Measurements from ENCODE around the gene TST. TPM values are rescaled to one million over a fixed set of nuclear protein-coding genes. Genes with fewer than 3 reads are reported as not detected.

Gene TST
- total RNA-seq, 1 experiment from 2014 or later, result 99.4 TPM

- no peak overlapping the region for H3K27ac ChIP-seq
- H3K4me2 ChIP-seq, result no peak overlapping the region
- H3K9me2 ChIP-seq (ENCODE audit: insufficient read depth), result no peaks in the 10 kb centered on the region
- H2AFZ ChIP-seq, result no peak overlapping the region
- ChIA-PET CTCF (interaction anchor here (0.6 kb wide), 1 partner anchor 15 kb away, joined by 7 read pairs; no protein-coding TSS in a partner anchor), POLR2A (ENCODE audit: unreplicated experiment) (interaction anchor here (0.6 kb wide), 1 partner anchor 519 kb away, joined by 9 read pairs; the partner anchor contains the start of gene EIF3D)
- no peaks in the 10 kb centered on the region for H3K79me2 ChIP-seq (ENCODE audit: low read depth)
- H3K36me3 ChIP-seq (ENCODE audit: low read depth), result no peaks in the 10 kb centered on the region
- DNase-seq, result no peak
- no peaks in the 10 kb centered on the region for H3K9me3 ChIP-seq (ENCODE audit: insufficient read depth, low read depth)
- H3K27me3 ChIP-seq (ENCODE audit: insufficient read depth, low read depth), result no peaks in the 10 kb centered on the region
- intact Hi-C loops (cut with micrococcal nuclease; ENCODE audit: unreplicated experiment), result loop anchor here (5.0 to 10.0 kb wide), 2 partner anchors 149 to 207 kb away; no protein-coding TSS in a partner anchor
- H4K20me1 ChIP-seq (ENCODE audit: insufficient read depth), result no peaks in the 10 kb centered on the region
- BruUV-seq (replicated peaks), result no TSS peak
- no peak overlapping the region for H3K4me3 ChIP-seq
- TF ChIP-seq EZH2 (IDR thresholded peaks at IDR 0.05; ENCODE audit: low read depth) (no peak), CTCF (conservative IDR thresholded peaks at IDR 0.05) (no peak)
- peaks cover 25% of the 10 kb centered on the region for H3K4me1 ChIP-seq (replicated peaks; ENCODE audit: insufficient read depth)
- peaks cover 11% of the 10 kb centered on the region; the same call in 1 of the 2 replicates for H3F3A ChIP-seq (ENCODE audit: insufficient read depth, low read depth)
Observed at GRCh38 chr22:37048133-37048532, 28.9 kb upstream of the TST start.

GRCh38 chr22:37047006-37047405, 27.8 kb upstream of the TST start:
- no peaks in the 10 kb centered on the region for H3K36me3 ChIP-seq (ENCODE audit: low read depth)
- no peaks in the 10 kb centered on the region for H3K9me2 ChIP-seq (ENCODE audit: insufficient read depth)
- H2AFZ ChIP-seq, result no peak overlapping the region
- ChIA-PET CTCF (no interaction called here), POLR2A (ENCODE audit: unreplicated experiment) (no interaction called here)
- DNase-seq, result no peak
- peaks cover 18% of the 10 kb centered on the region for H3K4me1 ChIP-seq (replicated peaks; ENCODE audit: insufficient read depth)
- TF ChIP-seq CTCF (conservative IDR thresholded peaks at IDR 0.05) (no peak), EZH2 (IDR thresholded peaks at IDR 0.05; ENCODE audit: low read depth) (no peak)
- no peak overlapping the region for H3K4me3 ChIP-seq
- no peak overlapping the region for H3K27ac ChIP-seq
- H3K9me3 ChIP-seq (ENCODE audit: insufficient read depth, low read depth), result no peaks in the 10 kb centered on the region
- no peaks in the 10 kb centered on the region for H3K27me3 ChIP-seq (ENCODE audit: insufficient read depth, low read depth)
- peaks cover 11% of the 10 kb centered on the region; the same call in 1 of the 2 replicates for H3F3A ChIP-seq (ENCODE audit: insufficient read depth, low read depth)
- H4K20me1 ChIP-seq (ENCODE audit: insufficient read depth), result no peaks in the 10 kb centered on the region
- no peaks in the 10 kb centered on the region for H3K79me2 ChIP-seq (ENCODE audit: low read depth)
- BruUV-seq (replicated peaks), result no TSS peak
- H3K4me2 ChIP-seq, result no peak overlapping the region
- intact Hi-C loops (cut with micrococcal nuclease; ENCODE audit: unreplicated experiment), result loop anchor here (5.0 to 10.0 kb wide), 2 partner anchors 150 to 208 kb away; no protein-coding TSS in a partner anchor

- ChIA-PET POLR2A (ENCODE audit: unreplicated experiment) (no interaction called here), CTCF (no interaction called here)
- no peaks in the 10 kb centered on the region for H4K20me1 ChIP-seq (ENCODE audit: insufficient read depth)
- H3K36me3 ChIP-seq (ENCODE audit: low read depth), result no peaks in the 10 kb centered on the region
- intact Hi-C loops (cut with micrococcal nuclease; ENCODE audit: unreplicated experiment), result loop anchor here (5.0 to 10.0 kb wide), 2 partner anchors 151 to 208 kb away; no protein-coding TSS in a partner anchor
- no TSS peak for BruUV-seq (replicated peaks)
- no peak overlapping the region for H2AFZ ChIP-seq
- H3K4me1 ChIP-seq (replicated peaks; ENCODE audit: insufficient read depth), result peaks cover 19% of the 10 kb centered on the region
- H3K79me2 ChIP-seq (ENCODE audit: low read depth), result no peaks in the 10 kb centered on the region
- H3F3A ChIP-seq (ENCODE audit: insufficient read depth, low read depth), result peaks cover 11% of the 10 kb centered on the region; the same call in 1 of the 2 replicates
- TF ChIP-seq CTCF (conservative IDR thresholded peaks at IDR 0.05) (no peak), EZH2 (IDR thresholded peaks at IDR 0.05; ENCODE audit: low read depth) (no peak)
- no peak overlapping the region for H3K27ac ChIP-seq
- H3K4me3 ChIP-seq, result no peak overlapping the region
- DNase-seq, result no peak
- H3K9me2 ChIP-seq (ENCODE audit: insufficient read depth), result no peaks in the 10 kb centered on the region
- no peaks in the 10 kb centered on the region for H3K27me3 ChIP-seq (ENCODE audit: insufficient read depth, low read depth)
- H3K4me2 ChIP-seq, result no peak overlapping the region
- no peaks in the 10 kb centered on the region for H3K9me3 ChIP-seq (ENCODE audit: insufficient read depth, low read depth)
Observed at GRCh38 chr22:37046589-37046988, 27.3 kb upstream of the TST start.

Data from PC-9 (cell line).